Measurements from ENCODE around the gene AMPD2. TPM values are rescaled to one million over a fixed set of nuclear protein-coding genes. Genes with fewer than 3 reads are reported as not detected.

AMPD2 gene
- total RNA-seq, 2 experiments from 2014 or later, result 73.5 to 99.5 TPM

GRCh38 chr1:109617291-109617801 lies 2.3 kb upstream of the AMPD2 start:
- peak; percentile 10 for ATAC-seq
- intact Hi-C loops (cut with DNase I, micrococcal nuclease), result no loop called here
- no peaks in the 10 kb centered on the region for H3K27me3 Mint-ChIP-seq
- ChIA-PET CTCF (interaction anchor here (0.6 to 1.5 kb wide), 13 partner anchors 11 to 172 kb away, joined by 3 to 6 read pairs (median 3); no protein-coding TSS in a partner anchor), POLR2A (interaction anchor here (0.6 to 1.4 kb wide), 2 partner anchors 26 to 69 kb away, joined by 3 to 7 read pairs; partner anchors contain the start of gene GNAI3)
- peak overlapping the region; percentile 70 for H3K27ac Mint-ChIP-seq
- no peak overlapping the region for H3K4me3 Mint-ChIP-seq
- H3K9me3 Mint-ChIP-seq (ENCODE audit: low read depth), result no peaks in the 10 kb centered on the region
- H3K4me1 Mint-ChIP-seq, result peaks cover 39% of the 10 kb centered on the region
- H3K36me3 Mint-ChIP-seq (ENCODE audit: low read depth), result no peaks in the 10 kb centered on the region
- DNase-seq, result no peak

GRCh38 chr1:109618661-109619575 lies 719 bp upstream of the AMPD2 start:
- CTCF ChIA-PET, result interaction anchor here (0.6 to 3.4 kb wide), 6 partner anchors 22 to 251 kb away, joined by 3 to 27 read pairs (median 8); partner anchors contain the start of genes CYB561D1 and GNAI3
- intact Hi-C loops (cut with DNase I, micrococcal nuclease), result no loop called here
- POLR2A ChIA-PET, result interaction anchor here (1.5 to 2.3 kb wide), 3 partner anchors 21 to 72 kb away, joined by 3 to 13 read pairs (median 5); partner anchors contain the start of gene GNAI3
- ATAC-seq, result no peak
- Mint-ChIP-seq H3K36me3 (ENCODE audit: low read depth) (no peaks in the 10 kb centered on the region), H3K27ac (peak overlapping the region; percentile 97), H3K9me3 (ENCODE audit: low read depth) (no peaks in the 10 kb centered on the region), H3K4me3 (peak overlapping the region; percentile 97), H3K27me3 (no peaks in the 10 kb centered on the region), H3K4me1 (peaks cover 55% of the 10 kb centered on the region)
- DNase-seq, result no peak

- Mint-ChIP-seq H3K4me1 (peaks cover 63% of the 10 kb centered on the region), H3K27me3 (no peaks in the 10 kb centered on the region), H3K27ac (peak overlapping the region; percentile 97), H3K4me3 (peak overlapping the region; percentile 97), H3K36me3 (ENCODE audit: low read depth) (peaks cover under 1% of the 10 kb centered on the region), H3K9me3 (ENCODE audit: low read depth) (no peaks in the 10 kb centered on the region)
- DNase-seq, result no peak
- ChIA-PET POLR2A (interaction anchor here (1.3 to 2.3 kb wide), 4 partner anchors 20 to 111 kb away, joined by 3 to 13 read pairs (median 5); partner anchors contain the start of genes AMIGO1 and GNAI3), CTCF (interaction anchor here (1.0 to 3.4 kb wide), 9 partner anchors 9 to 717 kb away, joined by 3 to 27 read pairs (median 7); partner anchors contain the start of genes AHCYL1, CYB561D1 and GNAI3)
- peak; percentile 5 for ATAC-seq
- intact Hi-C loops (cut with DNase I, micrococcal nuclease), result loop anchor here (1.0 to 5.0 kb wide), 5 partner anchors 72 to 718 kb away; partner anchors contain the start of genes ATXN7L2 (in 1 of the 2), GNAI3 (in 1 of the 2) and RBM15 (in 1 of the 2)
Measured at GRCh38 chr1:109620401-109620791, 759 bp downstream of the AMPD2 start.

- no peaks in the 10 kb centered on the region for H3K9me3 Mint-ChIP-seq (ENCODE audit: low read depth)
- peaks cover 60% of the 10 kb centered on the region for H3K4me1 Mint-ChIP-seq
- intact Hi-C loops (cut with DNase I, micrococcal nuclease), result loop anchor here (1.0 to 5.0 kb wide), 9 partner anchors 35 to 718 kb away; partner anchors contain the start of genes GNAI3 (in 2 of the 2), AHCYL1 (in 1 of the 2), ATXN7L2 (in 1 of the 2) and GSTM4 (in 1 of the 2)
- ChIA-PET POLR2A (interaction anchor here (1.3 to 2.3 kb wide), 2 partner anchors 72 to 111 kb away, joined by 5 to 13 read pairs; partner anchors contain the start of genes AMIGO1 and GNAI3), CTCF (interaction anchor here (1.0 to 3.4 kb wide), 9 partner anchors 9 to 717 kb away, joined by 3 to 27 read pairs (median 7); partner anchors contain the start of genes AHCYL1, CYB561D1 and GNAI3)
- DNase-seq (peak; percentile 99), ATAC-seq (peak; percentile 86)
- H3K36me3 Mint-ChIP-seq (ENCODE audit: low read depth), result peaks cover 3% of the 10 kb centered on the region
- no peaks in the 10 kb centered on the region for H3K27me3 Mint-ChIP-seq
- H3K4me3 Mint-ChIP-seq, result peak overlapping the region; percentile 97
- H3K27ac Mint-ChIP-seq, result peak overlapping the region; percentile 97
Measured at GRCh38 chr1:109620841-109621286, 1.2 kb downstream of the AMPD2 start.

- Mint-ChIP-seq H3K9me3 (ENCODE audit: low read depth) (no peaks in the 10 kb centered on the region), H3K27me3 (no peaks in the 10 kb centered on the region), H3K4me1 (peaks cover 53% of the 10 kb centered on the region), H3K27ac (peak overlapping the region; percentile 69), H3K4me3 (peak overlapping the region; percentile 97), H3K36me3 (ENCODE audit: low read depth) (peaks cover 8% of the 10 kb centered on the region)
- ATAC-seq (no peak), DNase-seq (peak; percentile 56)
- intact Hi-C loops (cut with DNase I, micrococcal nuclease), result loop anchor here (1.0 to 5.0 kb wide), 9 partner anchors 35 to 717 kb away; partner anchors contain the start of genes AHCYL1 (in 1 of the 2), ATXN7L2 (in 1 of the 2), GNAI3 (in 1 of the 2) and GSTM4 (in 1 of the 2)
- POLR2A ChIA-PET, result no interaction called here
- CTCF ChIA-PET, result no interaction called here
Measured at GRCh38 chr1:109621379-109622136, 1.9 kb downstream of the AMPD2 start.

- ATAC-seq, result no peak
- Mint-ChIP-seq H3K9me3 (ENCODE audit: low read depth) (no peaks in the 10 kb centered on the region), H3K4me3 (peak overlapping the region; percentile 97), H3K27me3 (no peaks in the 10 kb centered on the region), H3K4me1 (peaks cover 46% of the 10 kb centered on the region), H3K36me3 (ENCODE audit: low read depth) (peaks cover 9% of the 10 kb centered on the region), H3K27ac (peak overlapping the region; percentile 69)
- ChIA-PET CTCF (interaction anchor here (1.5 to 2.4 kb wide), 2 partner anchors 14 to 139 kb away, joined by 4 to 14 read pairs; partner anchors contain the start of gene ATXN7L2), POLR2A (no interaction called here)
- DNase-seq, result no peak
- intact Hi-C loops (cut with DNase I, micrococcal nuclease), result loop anchor here in 1 of 2 experiments (5.0 kb wide), 1 partner anchor 140 kb away; the partner anchor contains the start of gene ATXN7L2
Measured at GRCh38 chr1:109622137-109622892, 2.7 kb downstream of the AMPD2 start.

- ChIA-PET CTCF (interaction anchor here (1.5 to 2.4 kb wide), 2 partner anchors 14 to 139 kb away, joined by 4 to 14 read pairs; partner anchors contain the start of gene ATXN7L2), POLR2A (no interaction called here)
- Mint-ChIP-seq H3K4me3 (peak overlapping the region; percentile 97), H3K27ac (peak overlapping the region; percentile 72), H3K27me3 (no peaks in the 10 kb centered on the region), H3K36me3 (ENCODE audit: low read depth) (peaks cover 15% of the 10 kb centered on the region), H3K9me3 (ENCODE audit: low read depth) (no peaks in the 10 kb centered on the region), H3K4me1 (peaks cover 41% of the 10 kb centered on the region)
- intact Hi-C loops (cut with DNase I, micrococcal nuclease), result loop anchor here in 1 of 2 experiments (5.0 kb wide), 1 partner anchor 141 kb away; the partner anchor contains the start of gene ATXN7L2
- DNase-seq (no peak), ATAC-seq (no peak)
Measured at GRCh38 chr1:109622895-109623294, 3.3 kb downstream of the AMPD2 start.

GRCh38 chr1:109623601-109624161 lies 4.0 kb downstream of the AMPD2 start:
- intact Hi-C loops (cut with DNase I, micrococcal nuclease), result loop anchor here in 1 of 2 experiments (5.0 kb wide), 1 partner anchor 141 kb away; the partner anchor contains the start of gene ATXN7L2

GRCh38 chr1:109624201-109625010 lies 4.8 kb downstream of the AMPD2 start:
- intact Hi-C loops (cut with DNase I, micrococcal nuclease), result loop anchor here in 1 of 2 experiments (5.0 kb wide), 1 partner anchor 142 kb away; the partner anchor contains the start of gene ATXN7L2
- CTCF ChIA-PET, result interaction anchor here (1.1 to 2.4 kb wide), 6 partner anchors 12 to 78 kb away, joined by 3 to 14 read pairs (median 5); no protein-coding TSS in a partner anchor
- H3K4me1 Mint-ChIP-seq, result peaks cover 34% of the 10 kb centered on the region
- H3K4me3 Mint-ChIP-seq, result peak overlapping the region; percentile 24
- POLR2A ChIA-PET, result no interaction called here
- peaks cover 25% of the 10 kb centered on the region for H3K36me3 Mint-ChIP-seq (ENCODE audit: low read depth)
- DNase-seq, result no peak
- no peaks in the 10 kb centered on the region for H3K9me3 Mint-ChIP-seq (ENCODE audit: low read depth)
- no peaks in the 10 kb centered on the region for H3K27me3 Mint-ChIP-seq
- ATAC-seq, result no peak
- H3K27ac Mint-ChIP-seq, result peak overlapping the region; percentile 58

More at GRCh38 chr1:109623601-109624161, 4.0 kb downstream of the AMPD2 start:
- Mint-ChIP-seq H3K4me1 (peaks cover 41% of the 10 kb centered on the region), H3K9me3 (ENCODE audit: low read depth) (no peaks in the 10 kb centered on the region), H3K27me3 (no peaks in the 10 kb centered on the region), H3K4me3 (peak overlapping the region; percentile 24), H3K27ac (peak overlapping the region; percentile 72), H3K36me3 (ENCODE audit: low read depth) (peaks cover 20% of the 10 kb centered on the region)
- DNase-seq (no peak), ATAC-seq (no peak)
- POLR2A ChIA-PET, result no interaction called here
- CTCF ChIA-PET, result interaction anchor here (0.6 to 2.4 kb wide), 8 partner anchors 13 to 140 kb away, joined by 3 to 14 read pairs (median 4); partner anchors contain the start of genes ATXN7L2 and GSTM1

All from activated CD4-positive, alpha-beta T cell treated with anti-CD3 and anti-CD28 coated beads for 36 hours (primary cell).